HG03139 (cell line): ENCODE data around the gene ITGA1.
"Not testable (repeated sequence)": the region's sequence is repeated elsewhere in the genome, so short reads cannot be mapped to it uniquely, and the experiment has no call there.

Experiments used
- ATAC-seq: cut with Tn5 transposase; IDR thresholded peaks from one replicate; pipeline ENCODE4 v1.9.1; 2021; ENCODE audit not compliant: unreplicated experiment

The ITGA1 gene

GRCh38 chr5:52800394-52801213 is 12.9 kb downstream of the ITGA1 start:
- ATAC-seq = peak; percentile 39

GRCh38 chr5:52801329-52801728 is 13.6 kb downstream of the ITGA1 start:
- no peak for ATAC-seq

- ATAC-seq = no peak
Measured at GRCh38 chr5:52802272-52802973, 14.7 kb downstream of the ITGA1 start.

- no peak for ATAC-seq
Measured at GRCh38 chr5:52802974-52803336, 15.2 kb downstream of the ITGA1 start.

- ATAC-seq = no peak
Measured at GRCh38 chr5:52804387-52804791, 16.7 kb downstream of the ITGA1 start.

GRCh38 chr5:52804981-52805380 is 17.3 kb downstream of the ITGA1 start:
- ATAC-seq = no peak

GRCh38 chr5:52805615-52806014 is 17.9 kb downstream of the ITGA1 start:
- no peak for ATAC-seq

- ATAC-seq = no peak
Measured at GRCh38 chr5:52807037-52807436, 19.3 kb downstream of the ITGA1 start.

- ATAC-seq = no peak
Measured at GRCh38 chr5:52807723-52808122, 20.0 kb downstream of the ITGA1 start.

- ATAC-seq = no peak
Measured at GRCh38 chr5:52808316-52808901, 20.7 kb downstream of the ITGA1 start.

GRCh38 chr5:52809884-52810283 is 22.2 kb downstream of the ITGA1 start:
- no peak for ATAC-seq

- no peak for ATAC-seq
Measured at GRCh38 chr5:52810426-52810825, 22.7 kb downstream of the ITGA1 start.

GRCh38 chr5:52811067-52811749 is 23.5 kb downstream of the ITGA1 start:
- no peak for ATAC-seq

- ATAC-seq = no peak
Measured at GRCh38 chr5:52814352-52815148, 26.8 kb downstream of the ITGA1 start.

GRCh38 chr5:52817818-52818217 is 30.1 kb downstream of the ITGA1 start:
- no peak for ATAC-seq

GRCh38 chr5:52818360-52818759 is 30.6 kb downstream of the ITGA1 start:
- no peak for ATAC-seq

GRCh38 chr5:52818807-52819206 is 31.1 kb downstream of the ITGA1 start:
- ATAC-seq = not testable (repeated sequence)

GRCh38 chr5:52821901-52822300 is 34.2 kb downstream of the ITGA1 start:
- no peak for ATAC-seq

GRCh38 chr5:52822437-52822836 is 34.7 kb downstream of the ITGA1 start:
- no peak for ATAC-seq

GRCh38 chr5:52824827-52825226 is 37.1 kb downstream of the ITGA1 start:
- no peak for ATAC-seq

GRCh38 chr5:52825826-52826225 is 38.1 kb downstream of the ITGA1 start:
- no peak for ATAC-seq
